Mesenchymal stem cell (in vitro differentiated cells and primary cell): ENCODE data around the gene LAPTM5.

Experiments used
- DNase-seq: peaks from one replicate; pipeline ENCODE4 v3.0.0-alpha.2; 2013
- H2AFZ ChIP-seq: one replicate; pipeline ENCODE4 v1.6.1; 2013; ENCODE audit warnings: low read depth, mild to moderate bottlenecking, control low read depth, inconsistent platforms, low read length, moderate library complexity
- H2AK5ac ChIP-seq: 2 replicates; pipeline ENCODE4 v1.6.1; 2013; ENCODE audit warnings: low read length, moderate library complexity, mild to moderate bottlenecking, inconsistent platforms; ENCODE audit not compliant: severe bottlenecking
- H2BK120ac ChIP-seq: one replicate; pipeline ENCODE4 v1.6.1; 2013; ENCODE audit warnings: low read depth, mild to moderate bottlenecking, inconsistent platforms, low read length, moderate library complexity
- H2BK12ac ChIP-seq, 2 experiments: one replicate each; pipeline ENCODE4 v1.6.1; 2013; ENCODE audit warnings: inconsistent platforms in 2 of 2, low read length in 2 of 2, mild to moderate bottlenecking in 2 of 2, moderate library complexity in 2 of 2, control low read depth in 1 of 2
- H2BK15ac ChIP-seq: one replicate; pipeline ENCODE4 v1.6.1; 2013; ENCODE audit warnings: mild to moderate bottlenecking, low read depth, inconsistent platforms; ENCODE audit not compliant: poor library complexity, severe bottlenecking
- H2BK5ac ChIP-seq: 2 replicates; pipeline ENCODE4 v1.6.1; 2013; ENCODE audit warnings: low read depth, mild to moderate bottlenecking, low read length, control low read depth, inconsistent platforms; ENCODE audit not compliant: poor library complexity, severe bottlenecking
- H3K14ac ChIP-seq, 2 experiments: one replicate each; pipeline ENCODE4 v1.6.1; 2013; ENCODE audit warnings: inconsistent platforms in 2 of 2, low read length in 2 of 2, control low read depth in 1 of 2, mild to moderate bottlenecking in 1 of 2, moderate library complexity in 1 of 2
- H3K18ac ChIP-seq, 2 experiments: one replicate each; pipeline ENCODE4 v1.6.1; 2013; ENCODE audit warnings: inconsistent platforms in 2 of 2, low read length in 2 of 2, control low read depth in 1 of 2, low read depth in 1 of 2, mild to moderate bottlenecking in 1 of 2
- H3K23ac ChIP-seq, 2 experiments: one replicate each; pipeline ENCODE4 v1.6.1; 2013; ENCODE audit warnings: inconsistent platforms in 2 of 2, low read length in 2 of 2, mild to moderate bottlenecking in 2 of 2, moderate library complexity in 2 of 2, control low read depth in 1 of 2
- H3K27ac ChIP-seq: 2 replicates; pipeline ENCODE4 v1.5.1; 2013; ENCODE audit warnings: mild to moderate bottlenecking, moderate library complexity, low read length, control low read depth, inconsistent platforms; ENCODE audit not compliant: poor library complexity, severe bottlenecking
- H3K27me3 ChIP-seq, 2 experiments: 2 replicates each; pipeline versions ENCODE4 v1.6.1 to v1.7.0; 2013; ENCODE audit warnings: low read length in 2 of 2, mild to moderate bottlenecking in 2 of 2, moderate library complexity in 2 of 2, control low read depth in 1 of 2, inconsistent platforms in 1 of 2; ENCODE audit not compliant: control insufficient read depth in 1 of 2, insufficient read depth in 1 of 2
- H3K36me3 ChIP-seq, 2 experiments: 2 replicates each; pipeline versions ENCODE4 v1.6.1 to v1.7.0; 2013; ENCODE audit warnings: low read length in 2 of 2, control low read depth in 1 of 2, inconsistent platforms in 1 of 2, low read depth in 1 of 2, mild to moderate bottlenecking in 1 of 2; ENCODE audit not compliant: insufficient read depth in 2 of 2, control insufficient read depth in 1 of 2
- H3K4ac ChIP-seq, 2 experiments: one replicate each; pipeline ENCODE4 v1.6.1; 2013; ENCODE audit warnings: inconsistent platforms in 2 of 2, low read length in 2 of 2, mild to moderate bottlenecking in 2 of 2, moderate library complexity in 2 of 2, control low read depth in 1 of 2, low read depth in 1 of 2
- H3K4me1 ChIP-seq: 2 replicates; pipeline ENCODE4 v1.6.1; 2013; ENCODE audit warnings: low read depth, low read length, control low read depth; ENCODE audit not compliant: control insufficient read depth, insufficient read depth
- H3K4me2 ChIP-seq: 2 replicates; pipeline ENCODE4 v1.6.1; 2013; ENCODE audit warnings: low read length, mild to moderate bottlenecking, inconsistent platforms; ENCODE audit not compliant: poor library complexity, severe bottlenecking
- H3K4me3 ChIP-seq, 2 experiments: 2 replicates each; pipeline versions ENCODE4 v1.5.1 to v1.7.0; 2013; ENCODE audit warnings: low read length in 2 of 2, mild to moderate bottlenecking in 2 of 2, control low read depth in 1 of 2, low read depth in 1 of 2; ENCODE audit not compliant: insufficient read depth in 1 of 2
- H3K79me1 ChIP-seq: replicated peaks from 2 replicates; pipeline ENCODE4 v1.6.1; 2013; ENCODE audit warnings: mild to moderate bottlenecking, control low read depth, low read length, inconsistent platforms; ENCODE audit not compliant: poor library complexity, severe bottlenecking
- H3K9ac ChIP-seq: 2 replicates; pipeline ENCODE4 v1.7.0; 2013; ENCODE audit warnings: mild to moderate bottlenecking, low read length, moderate library complexity
- H3K9me3 ChIP-seq: 2 replicates; pipeline ENCODE4 v1.7.0; 2013; ENCODE audit warnings: mild to moderate bottlenecking, low read length; ENCODE audit not compliant: control insufficient read depth
- H4K8ac ChIP-seq: one replicate; pipeline ENCODE4 v1.6.1; 2013; ENCODE audit warnings: inconsistent platforms, mild to moderate bottlenecking, low read length, moderate library complexity
- H4K91ac ChIP-seq: one replicate; pipeline ENCODE4 v1.6.1; 2013; ENCODE audit warnings: mild to moderate bottlenecking, low read length, inconsistent platforms
- WGBS: methylation state at CpG from one replicate; pipeline ENCODE4 v1.1.7; 2013; ENCODE audit warnings: mixed read lengths; 5-methylcytosine and 5-hydroxymethylcytosine counted together

LAPTM5 gene

GRCh38 chr1:30714025-30714424, 43.5 kb downstream of the LAPTM5 start:
- H4K8ac ChIP-seq, result no peak overlapping the region
- peaks cover 0 to 6% of the 10 kb centered on the region in 2 experiments for H3K36me3 ChIP-seq
- H3K27ac ChIP-seq, result no peak overlapping the region
- no peak overlapping the region for H3K23ac ChIP-seq
- DNase-seq, result no peak
- no peak overlapping the region for H3K18ac ChIP-seq
- H4K91ac ChIP-seq, result no peak overlapping the region
- no peak overlapping the region for H2BK12ac ChIP-seq
- no peak overlapping the region for H2AK5ac ChIP-seq
- H2BK5ac ChIP-seq, result no peak overlapping the region
- peaks cover 0 to 34% of the 10 kb centered on the region in 2 experiments for H3K27me3 ChIP-seq
- peaks cover 1% of the 10 kb centered on the region for H3K79me1 ChIP-seq
- H3K9me3 ChIP-seq, result peaks cover 6% of the 10 kb centered on the region
- H2BK15ac ChIP-seq, result no peak overlapping the region
- no peak overlapping the region for H3K14ac ChIP-seq
- H3K4me3 ChIP-seq, result no peak overlapping the region
- no peak overlapping the region for H2BK120ac ChIP-seq
- H3K4me2 ChIP-seq, result no peak overlapping the region
- 72% methylated on average over 4 of the region's 4 CpGs for WGBS
- no peak overlapping the region for H3K4ac ChIP-seq
- peaks cover 4% of the 10 kb centered on the region for H3K4me1 ChIP-seq
- H2AFZ ChIP-seq, result no peak overlapping the region
- H3K9ac ChIP-seq, result no peak overlapping the region

- no peak for DNase-seq
- no peak overlapping the region for H3K14ac ChIP-seq
- 81% methylated on average over 7 of the region's 12 CpGs for WGBS
Observed at GRCh38 chr1:30713311-30713710, 44.3 kb downstream of the LAPTM5 start.

GRCh38 chr1:30712583-30712982, 45.0 kb downstream of the LAPTM5 start:
- Histone ChIP-seq H2BK15ac (no peak overlapping the region), H3K9me3 (peaks cover 6% of the 10 kb centered on the region), H3K4me2 (no peak overlapping the region), H2BK5ac (no peak overlapping the region), H3K36me3 (peaks cover 0 to 6% of the 10 kb centered on the region in 2 experiments), H3K79me1 (no peaks in the 10 kb centered on the region), H3K27ac (no peak overlapping the region), H4K91ac (no peak overlapping the region), H3K18ac (no peak overlapping the region), H3K27me3 (peaks cover 0 to 41% of the 10 kb centered on the region in 2 experiments), H2BK12ac (no peak overlapping the region), H3K14ac (no peak overlapping the region), H2AK5ac (no peak overlapping the region), H3K23ac (no peak overlapping the region), H3K9ac (no peak overlapping the region), H2BK120ac (no peak overlapping the region), H3K4me1 (peaks cover 5% of the 10 kb centered on the region), H2AFZ (no peak overlapping the region), H3K4ac (no peak overlapping the region), H4K8ac (no peak overlapping the region), H3K4me3 (no peak overlapping the region)
- 95% methylated on average over 6 of the region's 6 CpGs for WGBS
- DNase-seq, result no peak

More at GRCh38 chr1:30713311-30713710, 44.3 kb downstream of the LAPTM5 start:
- H3K27me3 ChIP-seq, result peaks cover 0 to 41% of the 10 kb centered on the region in 2 experiments
- H3K36me3 ChIP-seq, result peaks cover 0 to 6% of the 10 kb centered on the region in 2 experiments
- no peak overlapping the region for H4K8ac ChIP-seq
- H3K23ac ChIP-seq, result no peak overlapping the region
- no peak overlapping the region for H3K27ac ChIP-seq
- no peak overlapping the region for H2BK15ac ChIP-seq
- no peaks in the 10 kb centered on the region for H3K79me1 ChIP-seq
- no peak overlapping the region for H3K4me3 ChIP-seq
- H3K4ac ChIP-seq, result no peak overlapping the region
- no peak overlapping the region for H2BK5ac ChIP-seq
- H3K18ac ChIP-seq, result no peak overlapping the region
- H2AK5ac ChIP-seq, result no peak overlapping the region
- no peak overlapping the region for H3K4me2 ChIP-seq
- H3K9ac ChIP-seq, result no peak overlapping the region
- H2AFZ ChIP-seq, result no peak overlapping the region
- H4K91ac ChIP-seq, result no peak overlapping the region
- peaks cover 6% of the 10 kb centered on the region for H3K9me3 ChIP-seq
- no peak overlapping the region for H2BK120ac ChIP-seq
- H2BK12ac ChIP-seq, result no peak overlapping the region
- H3K4me1 ChIP-seq, result peaks cover 3% of the 10 kb centered on the region

- Histone ChIP-seq H3K79me1 (no peaks in the 10 kb centered on the region), H3K4ac (no peak overlapping the region), H3K27me3 (peaks cover 0 to 41% of the 10 kb centered on the region in 2 experiments), H3K4me2 (no peak overlapping the region), H2BK15ac (no peak overlapping the region), H3K18ac (no peak overlapping the region), H4K8ac (no peak overlapping the region), H3K36me3 (no peaks in the 10 kb centered on the region), H2AFZ (no peak overlapping the region), H3K14ac (no peak overlapping the region), H3K27ac (no peak overlapping the region), H3K4me3 (no peak overlapping the region), H2AK5ac (no peak overlapping the region), H3K9ac (no peak overlapping the region), H3K4me1 (peaks cover 8% of the 10 kb centered on the region), H4K91ac (no peak overlapping the region), H2BK120ac (no peak overlapping the region), H3K23ac (no peak overlapping the region), H2BK5ac (no peak overlapping the region), H3K9me3 (peaks cover 4% of the 10 kb centered on the region), H2BK12ac (no peak overlapping the region)
- 72% methylated on average over 2 of the region's 2 CpGs for WGBS
- no peak for DNase-seq
Observed at GRCh38 chr1:30710407-30710806, 47.2 kb downstream of the LAPTM5 start.
